OCI-LY7 (cell line): ENCODE measurements around the gene COMMD9. TPM values are rescaled to one million over a fixed set of nuclear protein-coding genes. Genes with fewer than 3 reads are reported as not detected.

Experiments used
- BruUV-seq: library from RNA; stranded (reverse); fragments of 400-500 nt; replicated peaks from 2 replicates; lab custom pipeline; 2021; lab: Mats Ljungman, UMichigan
- CTCF ChIA-PET: fragments of 300-600 bp; sonication (Branson Sonifier 250); formaldehyde crosslinking; loops from one replicate; lab custom pipeline; 2022; ENCODE audit warnings: antibody characterized with exemption; ENCODE audit not compliant: unreplicated experiment; lab: Charles Lee
- POLR2A ChIA-PET: fragments of 300-600 bp; sonication (Branson Sonifier 250); formaldehyde crosslinking; loops from one replicate; lab custom pipeline; 2022; ENCODE audit warnings: antibody characterized with exemption; lab: Charles Lee
- DNase-seq: peaks from one replicate; pipeline ENCODE4 v3.0.0-alpha.2; 2015; ENCODE audit warnings: low spot score
- H2AFZ ChIP-seq: fragments of 200-600 bp; sonication (generic), shearing (Covaris generic); 2 replicates; pipeline ENCODE4 v1.6.1; 2014; ENCODE audit warnings: mild to moderate bottlenecking, antibody characterized with exemption, low read length, moderate library complexity
- H3K27ac ChIP-seq: fragments of 200-600 bp; sonication (generic); 2 replicates; pipeline ENCODE4 v1.5.1; 2014; ENCODE audit warnings: mixed run types, low read depth, mild to moderate bottlenecking, moderate library complexity, low read length, inconsistent platforms; ENCODE audit not compliant: poor library complexity, severe bottlenecking
- H3K36me3 ChIP-seq: fragments of 200-600 bp; sonication (generic); 2 replicates; pipeline ENCODE4 v1.6.1; 2014; ENCODE audit warnings: mild to moderate bottlenecking, antibody characterized with exemption, low read length, moderate library complexity, mixed read lengths; ENCODE audit not compliant: insufficient read depth
- H3K4me1 ChIP-seq: fragments of 200-600 bp; sonication (generic); 2 replicates; pipeline ENCODE4 v1.5.1; 2014; ENCODE audit warnings: mild to moderate bottlenecking, low read length; ENCODE audit not compliant: insufficient read depth, poor library complexity, severe bottlenecking
- H3K4me2 ChIP-seq: fragments of 200-600 bp; sonication (generic); 2 replicates; pipeline ENCODE4 v1.6.1; 2014; ENCODE audit warnings: mild to moderate bottlenecking, low read length
- H3K4me3 ChIP-seq: fragments of 200-600 bp; sonication (generic); 2 replicates; pipeline ENCODE4 v1.5.1; 2014; ENCODE audit warnings: mild to moderate bottlenecking, low read depth, low read length; ENCODE audit not compliant: poor library complexity, severe bottlenecking
- H3K79me2 ChIP-seq: fragments of 200-600 bp; sonication (generic); 2 replicates; pipeline ENCODE4 v1.6.1; 2016; ENCODE audit warnings: low read depth, mild to moderate bottlenecking, low read length, moderate library complexity, mixed read lengths; ENCODE audit not compliant: insufficient read depth
- H3K9me2 ChIP-seq: fragments of 200-600 bp; sonication (generic); 2 replicates; pipeline ENCODE4 v1.6.1; 2016; ENCODE audit warnings: mild to moderate bottlenecking, low read length, mixed read lengths; ENCODE audit not compliant: insufficient read depth
- H3K9me3 ChIP-seq: fragments of 200-600 bp; sonication (generic); 2 replicates; pipeline ENCODE4 v1.6.1; 2014; ENCODE audit warnings: mild to moderate bottlenecking, mixed run types, low read length, mixed read lengths
- H4K20me1 ChIP-seq: fragments of 200-600 bp; sonication (generic); 2 replicates; pipeline ENCODE4 v1.6.1; 2014; ENCODE audit warnings: mild to moderate bottlenecking, antibody characterized with exemption, low read length, moderate library complexity, mixed read lengths; ENCODE audit not compliant: insufficient read depth
- EZH2phosphoT487 ChIP-seq: fragments of 200-600 bp; sonication (generic); IDR thresholded peaks from 2 replicates; pipeline ENCODE4 v1.6.1; 2018; ENCODE audit warnings: low read depth, borderline replicate concordance, mild to moderate bottlenecking, mixed run types, antibody characterized with exemption, low read length, moderate library complexity, mixed read lengths
- intact Hi-C: fragments of 100-400 bp; cut with micrococcal nuclease; formaldehyde crosslinking; loops from one replicate; pipeline ENCODE4 v1.10.0; 2022; ENCODE audit not compliant: unreplicated experiment
- total RNA-seq, 2 experiments: library from RNA; depleted of rRNA in 1 of 2; stranded (reverse); fragments of >200 nt in 1 of 2; shearing (Covaris generic) in 1 of 2; gene quantifications; 2 replicates each; pipeline ENCODE4 v1.2.3, GENCODE V29; 2014 to 2022
- TF ChIP-seq, protein P1 (sequence below): fragments of 200-600 bp; sonication (generic); conservative IDR thresholded peaks from 2 replicates; pipeline ENCODE4 v1.5.1; 2014; ENCODE audit warnings: mild to moderate bottlenecking, antibody characterized with exemption, low read length, moderate library complexity, mixed read lengths

The COMMD9 gene
- total RNA-seq, 2 experiments from 2014 or later, result 37.6 to 46.8 TPM

DNA sequence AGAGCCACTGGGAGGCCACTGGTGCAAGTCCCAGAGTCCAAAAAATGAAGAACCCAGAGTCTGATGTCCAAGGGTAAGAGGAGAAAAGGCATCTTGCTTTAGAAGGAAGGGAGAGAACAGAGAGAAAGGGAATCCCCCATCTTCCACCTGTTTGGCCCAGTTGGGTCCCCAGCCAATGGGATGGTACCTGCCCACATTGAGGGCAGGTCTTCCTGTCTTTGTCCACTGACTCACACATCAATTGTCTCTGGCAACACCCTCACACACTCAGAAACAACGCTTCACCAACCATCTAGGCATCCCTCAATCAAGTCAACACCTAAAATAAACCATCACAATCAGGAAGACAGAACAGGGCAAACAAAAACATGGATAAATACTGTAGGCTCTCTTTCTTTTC, 6.3 kb downstream of the COMMD9 start:
- Histone ChIP-seq H3K36me3 (peaks cover 10% of the 10 kb centered on the region; the same call in 1 of the 2 replicates), H3K9me2 (no peaks in the 10 kb centered on the region; the same call in 1 of the 2 replicates), H3K27ac (no peak overlapping the region), H3K4me2 (no peak overlapping the region), H3K79me2 (no peaks in the 10 kb centered on the region), H3K9me3 (peaks cover 5% of the 10 kb centered on the region; the same call in 1 of the 2 replicates), H3K4me1 (no peaks in the 10 kb centered on the region), H2AFZ (no peak overlapping the region), H3K4me3 (no peak overlapping the region), H4K20me1 (no peaks in the 10 kb centered on the region)
- DNase-seq, result no peak
- ChIA-PET CTCF (no interaction called here), POLR2A (no interaction called here)
- BruUV-seq, result no TSS peak
- intact Hi-C loops, result no loop called here
- TF ChIP-seq, protein P1, sequence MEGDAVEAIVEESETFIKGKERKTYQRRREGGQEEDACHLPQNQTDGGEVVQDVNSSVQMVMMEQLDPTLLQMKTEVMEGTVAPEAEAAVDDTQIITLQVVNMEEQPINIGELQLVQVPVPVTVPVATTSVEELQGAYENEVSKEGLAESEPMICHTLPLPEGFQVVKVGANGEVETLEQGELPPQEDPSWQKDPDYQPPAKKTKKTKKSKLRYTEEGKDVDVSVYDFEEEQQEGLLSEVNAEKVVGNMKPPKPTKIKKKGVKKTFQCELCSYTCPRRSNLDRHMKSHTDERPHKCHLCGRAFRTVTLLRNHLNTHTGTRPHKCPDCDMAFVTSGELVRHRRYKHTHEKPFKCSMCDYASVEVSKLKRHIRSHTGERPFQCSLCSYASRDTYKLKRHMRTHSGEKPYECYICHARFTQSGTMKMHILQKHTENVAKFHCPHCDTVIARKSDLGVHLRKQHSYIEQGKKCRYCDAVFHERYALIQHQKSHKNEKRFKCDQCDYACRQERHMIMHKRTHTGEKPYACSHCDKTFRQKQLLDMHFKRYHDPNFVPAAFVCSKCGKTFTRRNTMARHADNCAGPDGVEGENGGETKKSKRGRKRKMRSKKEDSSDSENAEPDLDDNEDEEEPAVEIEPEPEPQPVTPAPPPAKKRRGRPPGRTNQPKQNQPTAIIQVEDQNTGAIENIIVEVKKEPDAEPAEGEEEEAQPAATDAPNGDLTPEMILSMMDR, result no peak
- no peak for TF ChIP-seq EZH2phosphoT487

DNA sequence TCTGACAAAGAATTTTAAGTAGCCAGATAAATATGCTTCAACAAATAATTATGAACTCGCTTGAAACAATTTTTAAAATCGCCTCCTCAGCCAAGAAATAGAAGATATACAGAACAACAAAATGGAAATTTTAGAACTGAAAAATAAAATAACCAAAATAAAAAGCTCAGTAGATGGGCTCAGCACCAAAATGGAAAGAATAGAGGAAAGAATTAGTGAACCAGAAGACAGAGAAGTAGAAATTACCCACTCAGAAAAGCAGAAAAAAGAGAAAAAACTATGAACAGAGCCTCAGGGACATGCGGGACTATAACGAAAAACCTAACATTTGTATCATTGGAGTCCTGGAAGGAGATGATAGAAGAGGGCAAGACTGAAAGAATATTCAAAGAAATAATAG, 7.4 kb downstream of the COMMD9 start:
- no peak for TF ChIP-seq EZH2phosphoT487
- TF ChIP-seq, protein P1, result no peak
- no peak overlapping the region for H2AFZ ChIP-seq
- H3K79me2 ChIP-seq, result no peaks in the 10 kb centered on the region
- CTCF ChIA-PET, result no interaction called here
- H3K9me2 ChIP-seq, result no peaks in the 10 kb centered on the region; the same call in 1 of the 2 replicates
- H3K4me1 ChIP-seq, result no peaks in the 10 kb centered on the region
- POLR2A ChIA-PET, result interaction anchor here (0.6 kb wide), 1 partner anchor 432 kb away, joined by 3 read pairs; no protein-coding TSS in a partner anchor
- peaks cover 10% of the 10 kb centered on the region; the same call in 1 of the 2 replicates for H3K36me3 ChIP-seq
- no peak overlapping the region for H3K4me2 ChIP-seq
- H3K27ac ChIP-seq, result no peak overlapping the region
- no peaks in the 10 kb centered on the region for H4K20me1 ChIP-seq
- no peak overlapping the region for H3K4me3 ChIP-seq
- BruUV-seq, result no TSS peak
- DNase-seq, result no peak
- H3K9me3 ChIP-seq, result peaks cover 5% of the 10 kb centered on the region; the same call in 1 of the 2 replicates
- intact Hi-C loops, result no loop called here

DNA sequence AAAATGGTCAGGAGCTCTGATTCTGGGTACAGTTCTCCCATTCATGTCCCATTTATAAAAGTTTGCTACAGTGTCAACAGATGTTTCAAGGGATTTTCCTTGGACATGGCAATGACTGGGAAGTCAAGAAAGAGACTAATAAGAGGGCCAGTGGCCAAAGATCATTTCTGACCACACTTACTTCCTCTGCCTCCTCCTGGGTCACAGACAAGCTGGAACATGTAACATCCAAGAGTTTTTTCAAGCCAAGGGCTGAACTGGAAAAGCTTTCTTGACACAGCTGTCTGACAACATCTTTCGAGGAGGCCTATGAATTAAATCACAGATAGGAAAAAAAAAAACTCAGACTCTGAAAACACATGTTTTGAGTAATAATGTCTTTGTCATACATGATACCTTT, 8.7 kb downstream of the COMMD9 start:
- H2AFZ ChIP-seq, result no peak overlapping the region
- H3K79me2 ChIP-seq, result no peaks in the 10 kb centered on the region
- no peaks in the 10 kb centered on the region; the same call in 1 of the 2 replicates for H3K9me2 ChIP-seq
- CTCF ChIA-PET, result no interaction called here
- H4K20me1 ChIP-seq, result no peaks in the 10 kb centered on the region
- TF ChIP-seq, protein P1, result no peak
- TF ChIP-seq EZH2phosphoT487, result no peak
- no peak overlapping the region for H3K4me2 ChIP-seq
- no peak for DNase-seq
- no peaks in the 10 kb centered on the region for H3K4me1 ChIP-seq
- BruUV-seq, result no TSS peak
- H3K9me3 ChIP-seq, result peaks cover 5% of the 10 kb centered on the region; the same call in 1 of the 2 replicates
- H3K4me3 ChIP-seq, result no peak overlapping the region
- H3K27ac ChIP-seq, result no peak overlapping the region
- intact Hi-C loops, result no loop called here
- POLR2A ChIA-PET, result interaction anchor here (0.7 to 1.3 kb wide), 3 partner anchors 8 to 212 kb away, joined by 3 to 4 read pairs (median 4); no protein-coding TSS in a partner anchor
- H3K36me3 ChIP-seq, result peaks cover 10% of the 10 kb centered on the region; the same call in 1 of the 2 replicates
